Measurements from ENCODE around the gene GRIP1. TPM values are rescaled to one million over a fixed set of nuclear protein-coding genes. Genes with fewer than 3 reads are reported as not detected.
A peak's percentile ranks its signal among the peaks of the same experiment; 100 is the strongest.
"Not testable (repeated sequence)": the region's sequence is repeated elsewhere in the genome, so short reads cannot be mapped to it uniquely, and the experiment has no call there.

Gene GRIP1
- total and polyA plus RNA-seq, 2 of the 4 experiments (the other 2 are of a cell fraction): under 0.01 to 0.07 TPM

DNA sequence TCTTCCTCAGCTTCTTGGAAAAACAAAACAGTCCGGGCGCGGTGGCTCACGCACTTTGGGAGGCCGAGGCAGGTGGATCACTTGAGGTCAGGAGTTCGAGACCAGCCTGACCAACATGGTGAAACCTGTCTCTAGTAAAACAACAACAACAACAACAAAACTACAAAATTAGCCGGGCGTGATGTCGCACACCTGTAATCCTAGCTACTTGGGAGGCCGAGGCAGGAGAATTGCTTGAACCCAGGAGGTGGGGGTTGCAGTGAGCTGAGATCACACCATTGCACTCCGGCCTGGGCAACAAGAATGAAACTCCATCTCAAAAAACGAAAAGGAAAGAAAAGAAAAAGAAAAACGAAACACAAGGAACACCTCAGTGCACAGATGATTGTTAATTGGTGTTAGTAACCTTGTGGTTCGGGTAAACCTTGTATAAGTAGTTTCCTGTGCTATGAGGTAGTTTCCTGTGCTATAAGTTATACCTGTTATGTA lies 375.5 kb downstream of the GRIP1 start:
- H3K27ac ChIP-seq (ENCODE audit: insufficient read depth, low read length); H3K4me3 ChIP-seq (ENCODE audit: insufficient read depth, low read depth, low read length); H2BK15ac ChIP-seq (ENCODE audit: low read depth, low read length); H3K9me1 ChIP-seq (ENCODE audit: insufficient read depth, low read length); H4K91ac ChIP-seq (ENCODE audit: insufficient read depth, low read depth, low read length); H3K36me3 ChIP-seq (ENCODE audit: control insufficient read depth, insufficient read depth, low read length); H3K4ac ChIP-seq (ENCODE audit: low read depth, low read length); H2AK9ac ChIP-seq (replicated peaks; ENCODE audit: low read depth, low read length, poor library complexity); H3K4me1 ChIP-seq (ENCODE audit: control insufficient read depth, insufficient read depth, low read length); H3K9ac ChIP-seq (ENCODE audit: low read depth, low read length); H3K56ac ChIP-seq (ENCODE audit: extremely low read depth, insufficient read depth, low read length); H3K18ac ChIP-seq (ENCODE audit: low read depth, low read length); in situ Hi-C loops (cut with MboI; ENCODE audit: low sequenced_read_pairs); H4K5ac ChIP-seq (ENCODE audit: low read depth, low read length); H2AK5ac ChIP-seq (ENCODE audit: low read depth, low read length); H2BK120ac ChIP-seq (ENCODE audit: low read depth, low read length); H2AFZ ChIP-seq (replicated peaks; ENCODE audit: low read length, poor library complexity); H4K20me1 ChIP-seq (ENCODE audit: insufficient read depth, low read length); H3K14ac ChIP-seq (replicated peaks; ENCODE audit: low read depth, low read length); intact Hi-C loops (cut with micrococcal nuclease); DNase-seq; H3K27me3 ChIP-seq (ENCODE audit: control insufficient read depth, insufficient read depth, low read length); H4K8ac ChIP-seq (ENCODE audit: low read depth in 2 of 2, low read length in 2 of 2); dilution Hi-C loops (cut with HindIII; ENCODE audit: low sequenced_read_pairs, unreplicated experiment); H3K9me3 ChIP-seq (ENCODE audit: control insufficient read depth, insufficient read depth, low read length); H3K79me1 ChIP-seq (ENCODE audit: low read depth in 1 of 2, low read length in 2 of 2); ATAC-seq (ENCODE audit: low read depth); H3K23ac ChIP-seq (ENCODE audit: low read depth, low read length); H2BK5ac ChIP-seq (ENCODE audit: low read depth, low read length, poor library complexity, severe bottlenecking); H2BK20ac ChIP-seq (ENCODE audit: low read depth, low read length); POLR2A ChIA-PET (ENCODE audit: unreplicated experiment); BruUV-seq (replicated peaks): not testable (repeated sequence)
- H3K4me2 ChIP-seq (ENCODE audit: low read depth, low read length): peak overlapping the region; percentile 47
- CTCF ChIA-PET: interaction anchor here (1.6 kb wide), 1 partner anchor 33 kb away, joined by 4 read pairs; no protein-coding TSS in a partner anchor
- 88% methylated on average over 5 of the region's 14 CpGs; no CpG with 5 or more reads in 1 of the 2 experiments for WGBS, 2 experiments (ENCODE audit: extremely low coverage in 2 of 2, insufficient read length in 1 of 2)
